GM19193 (cell line): ENCODE data around the gene RARB.

ENCODE experiments used
- POLR2A ChIP-seq: IDR thresholded peaks from 4 replicates; pipeline ENCODE4 v1.6.1; 2011; ENCODE audit not compliant: insufficient read depth, insufficient read length; ENCODE audit errors: extremely low read depth

The RARB gene

GRCh38 chr3:25547943-25548674 lies 120.0 kb downstream of the RARB start:
- no peak for TF ChIP-seq POLR2A

- TF ChIP-seq POLR2A, result no peak
Measured at GRCh38 chr3:25548836-25549235, 120.8 kb downstream of the RARB start.

GRCh38 chr3:25552251-25552650 lies 124.2 kb downstream of the RARB start:
- no peak for TF ChIP-seq POLR2A

- no peak for TF ChIP-seq POLR2A
Measured at GRCh38 chr3:25554376-25554775, 126.3 kb downstream of the RARB start.

- TF ChIP-seq POLR2A, result no peak
Measured at GRCh38 chr3:25555695-25556437, 127.8 kb downstream of the RARB start.

- no peak for TF ChIP-seq POLR2A
Measured at GRCh38 chr3:25556447-25556846, 128.4 kb downstream of the RARB start.

GRCh38 chr3:25557694-25558093 lies 129.6 kb downstream of the RARB start:
- TF ChIP-seq POLR2A, result no peak

- TF ChIP-seq POLR2A, result no peak
Measured at GRCh38 chr3:25558121-25558520, 130.1 kb downstream of the RARB start.

- TF ChIP-seq POLR2A, result no peak
Measured at GRCh38 chr3:25558796-25559195, 130.7 kb downstream of the RARB start.

- TF ChIP-seq POLR2A, result no peak
Measured at GRCh38 chr3:25563601-25564000, 135.5 kb downstream of the RARB start.

- no peak for TF ChIP-seq POLR2A
Measured at GRCh38 chr3:25564075-25564474, 136.0 kb downstream of the RARB start.

GRCh38 chr3:25565807-25566206 lies 137.7 kb downstream of the RARB start:
- no peak for TF ChIP-seq POLR2A

- TF ChIP-seq POLR2A, result no peak
Measured at GRCh38 chr3:25566358-25566920, 138.4 kb downstream of the RARB start.

- TF ChIP-seq POLR2A, result no peak
Measured at GRCh38 chr3:25567388-25567787, 139.3 kb downstream of the RARB start.

- no peak for TF ChIP-seq POLR2A
Measured at GRCh38 chr3:25567806-25568524, 139.9 kb downstream of the RARB start.
